Pancreas (tissue), 10 donors: ENCODE data around the gene DOCK8. TPM values are rescaled to one million over a fixed set of nuclear protein-coding genes. Genes with fewer than 3 reads are reported as not detected.

Source experiments
- ATAC-seq, 4 donors: fragments of 200-7000 bp; cut with Tn5 transposase; one replicate each; pipeline versions ENCODE4 v1.8.0 to v1.9.1; 2020; ENCODE audit warnings: mild to moderate bottlenecking in 4 of 4, moderate library complexity in 4 of 4
- DNase-seq, 6 donors: peaks; one replicate each; pipeline ENCODE4 v3.0.0-alpha.2; 2020
- FAIRE-seq: peaks from 2 replicates; lab custom pipeline; 2012; peaks lifted over from hg19 to GRCh38; lab: Jason Lieb, UNC
- H3K27ac ChIP-seq, 4 donors: fragments of 200-600 bp; sonication (generic); 1 replicate in 3 of 4; 2 replicates in 1 of 4; pipeline versions ENCODE4 v1.5.0 to v1.8.0; 2020
- H3K27me3 ChIP-seq, 4 donors: fragments of 200-600 bp; one replicate each; pipeline ENCODE4 v1.8.0; 2021
- H3K36me3 ChIP-seq, 3 donors: fragments of 200-600 bp; sonication (generic) in 1 of 3; one replicate each; pipeline versions ENCODE4 v1.5.0 to v1.8.0; 2020 to 2021
- H3K4me1 ChIP-seq, 3 donors: fragments of 200-600 bp; one replicate each; pipeline ENCODE4 v1.8.0; 2021
- H3K4me3 ChIP-seq, 4 donors: fragments of 200-600 bp; sonication (generic) in 2 of 4; one replicate each; pipeline versions ENCODE4 v1.5.0 to v1.8.0; 2020 to 2021
- H3K9me3 ChIP-seq, 4 donors: fragments of 200-600 bp; one replicate each; pipeline ENCODE4 v1.8.0; 2021
- CTCF ChIP-seq, 4 donors: fragments of 200-600 bp; sonication (generic) in 3 of 4; IDR thresholded peaks; one replicate each; pipeline versions ENCODE4 v1.5.0 to v1.8.0; 2021; ENCODE audit warnings: antibody characterized with exemption in 4 of 4
- WGBS, 2 donors: extraction: QIAGEN DNeasy Blood & Tissue Kit; methylation state at CpG; one replicate each; pipeline ENCODE4 v1.1.7; 2013; 5-methylcytosine and 5-hydroxymethylcytosine counted together
- intact Hi-C, 3 donors: fragments of 100-400 bp; cut with DNase I; formaldehyde crosslinking; loops; one replicate each; pipeline versions ENCODE4 v1.11.1 to v1.14.2; 2022
- polyA plus RNA-seq, 2 donors: library from polyadenylated mRNA; stranded (reverse); fragments of 200-250 nt; gene quantifications; one replicate each; pipeline ENCODE4 v1.2.3, GENCODE V29; 2013
- total RNA-seq, 6 donors: library from RNA; stranded (reverse); fragmentation: NEBNext Ultra II Directional in 4 of 6; extraction: Animal tissue kit (Norgen Biotek cat#: 25700) in 4 of 6; gene quantifications; one replicate each; pipeline versions ENCODE4 v1.2.1 to v1.2.4, GENCODE V29; 2021 to 2023
- donor health status: healthy with polysubstance abuse.
- donor health status: DM: no; HTN: no; CAD: no; lungs with moderate emphysema.
- donor health status: DM: no; HTN: no; CAD: no.
- donor health status: control.
- donor health status: control.
- donor health status: Bipolar disorder and iron deficiency.
- donor health status: DM: yes; HTN: yes; CAD: no.
- donor health status: DM: no; HTN: no; CAD: no.
- donor health status: DM: no; HTN: no; CAD: no.
- donor health status: DM: yes; HTN: yes; CAD: no.

Gene DOCK8
- total and polyA plus RNA-seq, 8 donors: 1.7 to 22.7 (median 6.0) TPM

DNA sequence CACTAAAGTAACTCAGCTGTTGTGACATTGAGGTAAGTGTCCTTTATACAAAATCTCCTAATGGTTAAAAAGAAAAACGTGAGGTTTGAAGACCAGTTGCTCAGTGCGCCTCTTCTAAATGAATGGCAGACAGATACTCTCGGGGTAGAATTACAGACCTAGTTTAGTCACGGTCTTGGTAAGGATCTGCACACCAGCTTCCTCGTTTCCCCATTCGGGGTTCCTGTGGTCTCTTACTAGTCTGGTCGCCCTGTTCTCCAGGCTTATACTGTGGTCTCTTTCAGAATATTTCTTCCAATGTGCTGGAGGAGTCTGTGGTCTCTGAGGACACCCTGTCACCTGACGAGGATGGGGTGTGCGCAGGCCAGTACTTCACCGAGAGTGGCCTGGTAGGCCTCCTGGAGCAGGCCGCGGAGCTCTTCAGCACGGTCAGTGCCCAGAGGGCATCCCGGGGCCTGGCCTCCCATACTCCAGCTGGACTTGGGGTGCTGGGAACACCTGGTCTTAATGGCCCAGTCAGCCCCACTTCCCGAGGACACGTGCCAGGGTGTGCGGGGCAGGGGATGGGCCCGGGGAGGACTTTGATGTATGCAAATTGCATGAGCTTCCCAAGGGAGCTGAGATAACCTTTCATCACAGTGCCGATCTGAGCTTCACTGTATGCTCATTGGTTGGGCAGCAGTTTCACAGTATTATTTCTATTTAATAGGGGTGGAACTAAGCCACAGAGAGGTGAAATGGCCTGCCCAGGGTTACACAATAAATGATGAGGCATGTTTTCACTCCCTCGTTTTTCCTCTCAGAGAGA lies 224.5 kb downstream of the DOCK8 start:
- WGBS, 2 donors: 89 to 91% methylated on average over 20 of the region's 20 CpGs
- Histone ChIP-seq H3K27me3 (no peaks in the 10 kb centered on the region), H3K9me3 (no peaks in the 10 kb centered on the region), H3K27ac (no peak overlapping the region), H3K4me3 (no peak overlapping the region), H3K4me1 (no peaks in the 10 kb centered on the region), H3K36me3 (peaks cover 0 to 4% (median 0%) of the 10 kb centered on the region in 3 donors)
- DNase-seq: peak in 1 of 6 donors; percentile 46
- intact Hi-C loops: no loop called here
- FAIRE-seq: no peak
- TF ChIP-seq CTCF (IDR thresholded peaks at IDR 0.05): no peak
- peak in 2 of 4 donors; percentile 52 to 61 for ATAC-seq

GRCh38 chr9:441126-441525 lies 226.5 kb downstream of the DOCK8 start:
- DNase-seq (no peak), ATAC-seq (no peak), FAIRE-seq (no peak)
- no peaks in the 10 kb centered on the region for H3K27me3 ChIP-seq
- 96 to 98% methylated on average over 7 of the region's 7 CpGs for WGBS, 2 donors
- no peaks in the 10 kb centered on the region for H3K9me3 ChIP-seq
- intact Hi-C loops: no loop called here
- H3K27ac ChIP-seq: no peak overlapping the region
- TF ChIP-seq CTCF (IDR thresholded peaks at IDR 0.05): no peak
- no peaks in the 10 kb centered on the region for H3K36me3 ChIP-seq
- H3K4me3 ChIP-seq: no peak overlapping the region
- H3K4me1 ChIP-seq: no peaks in the 10 kb centered on the region

- no peaks in the 10 kb centered on the region for H3K36me3 ChIP-seq
- DNase-seq (no peak), FAIRE-seq (no peak), ATAC-seq (no peak)
- no peaks in the 10 kb centered on the region for H3K4me1 ChIP-seq
- intact Hi-C loops: no loop called here
- no peaks in the 10 kb centered on the region for H3K27me3 ChIP-seq
- WGBS, 2 donors: 98 to 100% methylated on average over 1 of the region's 1 CpG
- H3K4me3 ChIP-seq: no peak overlapping the region
- H3K27ac ChIP-seq: no peak overlapping the region
- H3K9me3 ChIP-seq: no peaks in the 10 kb centered on the region
- no peak for TF ChIP-seq CTCF (IDR thresholded peaks at IDR 0.05)
These were observed 229.9 kb downstream of the DOCK8 start for GRCh38 chr9:444528-444927.

DNA sequence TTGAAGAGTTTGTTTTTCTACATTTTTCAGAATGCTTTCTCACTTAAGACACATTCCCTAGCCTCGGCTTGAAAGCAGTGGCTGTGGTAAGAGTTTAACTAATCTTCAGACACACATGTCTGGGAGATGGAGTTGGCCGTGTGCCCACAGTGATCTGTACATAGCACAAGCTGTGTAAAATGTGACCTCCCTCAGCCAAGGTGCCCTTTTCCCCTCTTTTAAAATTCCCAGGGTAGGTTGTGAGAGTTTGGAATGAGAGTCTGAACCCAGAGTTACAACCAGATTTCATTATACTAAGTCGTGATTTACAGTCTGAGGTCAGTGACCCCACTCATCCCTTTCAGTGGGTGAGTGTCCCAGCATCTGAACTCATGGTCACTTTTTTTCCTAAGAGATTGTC lies 230.4 kb downstream of the DOCK8 start:
- FAIRE-seq: no peak
- Histone ChIP-seq H3K9me3 (no peaks in the 10 kb centered on the region), H3K4me3 (no peak overlapping the region), H3K27me3 (no peaks in the 10 kb centered on the region), H3K36me3 (no peaks in the 10 kb centered on the region), H3K27ac (no peak overlapping the region), H3K4me1 (no peaks in the 10 kb centered on the region)
- TF ChIP-seq CTCF (IDR thresholded peaks at IDR 0.05): no peak
- DNase-seq: peak in 1 of 6 donors; percentile 30
- WGBS, 2 donors: 55 to 60% methylated on average over 3 of the region's 3 CpGs
- no peak for ATAC-seq
- intact Hi-C loops: no loop called here

- intact Hi-C loops: no loop called here
- no peak for FAIRE-seq
- Histone ChIP-seq H3K36me3 (no peaks in the 10 kb centered on the region), H3K27ac (no peak overlapping the region), H3K4me3 (no peak overlapping the region), H3K4me1 (no peaks in the 10 kb centered on the region), H3K27me3 (no peaks in the 10 kb centered on the region), H3K9me3 (no peaks in the 10 kb centered on the region)
- no peak for DNase-seq
- no peak for TF ChIP-seq CTCF (IDR thresholded peaks at IDR 0.05)
- no peak for ATAC-seq
- 94 to 96% methylated on average over 15 of the region's 15 CpGs for WGBS, 2 donors
These were observed 231.5 kb downstream of the DOCK8 start for GRCh38 chr9:446074-446699.
